Panc1 (cell line): Measurements from ENCODE around the gene DIAPH2. TPM values are rescaled to one million over a fixed set of nuclear protein-coding genes. Genes with fewer than 3 reads are reported as not detected.

Source experiments
- ATAC-seq: fragments of 200-7000 bp; cut with Tn5 transposase; 2 replicates; pipeline ENCODE4 v1.9.1; 2020; ENCODE audit warnings: mild to moderate bottlenecking, moderate library complexity
- BruUV-seq: library from RNA; stranded (reverse); fragments of 400-500 nt; replicated peaks from 2 replicates; lab custom pipeline; 2021; lab: Mats Ljungman, UMichigan
- CTCF ChIA-PET: fragments of 300-600 bp; sonication (Branson Sonifier 250); formaldehyde crosslinking; loops from one replicate; lab custom pipeline; 2022; ENCODE audit warnings: antibody characterized with exemption; lab: Charles Lee
- POLR2A ChIA-PET: fragments of 300-600 bp; sonication (Branson Sonifier 250); formaldehyde crosslinking; loops from one replicate; lab custom pipeline; 2022; ENCODE audit warnings: antibody characterized with exemption; lab: Charles Lee
- DNase-seq: peaks from one replicate; pipeline ENCODE4 v3.0.0-alpha.2; 2010; ENCODE audit warnings: low read depth, low spot score
- H3K27ac ChIP-seq: 2 replicates; pipeline ENCODE4 v1.5.1; 2011; ENCODE audit warnings: mild to moderate bottlenecking, low read length, inconsistent platforms
- H3K27me3 ChIP-seq: fragments of 200-500 bp; sonication (Bioruptor generic); 2 replicates; pipeline ENCODE4 v1.6.0; 2014; ENCODE audit warnings: low read length, inconsistent platforms; ENCODE audit not compliant: control insufficient read depth, insufficient read depth
- H3K36me3 ChIP-seq: fragments of 200-500 bp; sonication (Bioruptor generic); 2 replicates; pipeline ENCODE4 v1.5.1; 2014; ENCODE audit warnings: inconsistent platforms, mild to moderate bottlenecking, low read length, moderate library complexity; ENCODE audit not compliant: control insufficient read depth, insufficient read depth
- H3K4me1 ChIP-seq: 2 replicates; pipeline ENCODE4 v1.5.1; 2011; ENCODE audit warnings: inconsistent platforms, mild to moderate bottlenecking, low read length, moderate library complexity; ENCODE audit not compliant: control insufficient read depth, insufficient read depth
- H3K4me3 ChIP-seq, 2 experiments: 2 replicates each; pipeline ENCODE4 v1.5.1; 2011 to 2012; ENCODE audit warnings: low read depth in 2 of 2, low read length in 2 of 2, mild to moderate bottlenecking in 2 of 2, inconsistent platforms in 1 of 2, moderate library complexity in 1 of 2
- H3K9me3 ChIP-seq: fragments of 200-500 bp; sonication (Bioruptor generic); 2 replicates; pipeline ENCODE4 v1.5.1; 2014; ENCODE audit warnings: low read depth, mild to moderate bottlenecking, inconsistent platforms, low read length, moderate library complexity; ENCODE audit not compliant: control insufficient read depth, insufficient read depth
- POLR2AphosphoS5 ChIP-seq: IDR thresholded peaks from 2 replicates; pipeline ENCODE4 v1.6.1; 2012; ENCODE audit warnings: mild to moderate bottlenecking, low read depth, low read length, moderate library complexity
- SIN3A ChIP-seq: IDR thresholded peaks from 2 replicates; pipeline ENCODE4 v1.6.1; 2012; ENCODE audit warnings: low read depth, mild to moderate bottlenecking, low read length, moderate library complexity, borderline replicate concordance; ENCODE audit not compliant: insufficient read depth
- TCF7L2 ChIP-seq: IDR thresholded peaks from 2 replicates; pipeline ENCODE4 v1.6.1; 2011; ENCODE audit warnings: mild to moderate bottlenecking, low read depth, low read length, inconsistent platforms
- in situ Hi-C: cut with HindIII; loops from 2 replicates; pipeline ENCODE4 v1.10.0; 2016; ENCODE audit warnings: low sequenced_read_pairs, low pct_unique_long_range_greater_than_20kb
- intact Hi-C: fragments of 100-400 bp; cut with micrococcal nuclease; formaldehyde crosslinking; loops from one replicate; pipeline ENCODE4 v1.10.0; 2022; ENCODE audit not compliant: unreplicated experiment
- total RNA-seq: library from RNA; stranded (reverse); gene quantifications from one replicate; pipeline ENCODE4 v1.2.1, GENCODE V29; 2021; ENCODE audit not compliant: unreplicated experiment
- TF ChIP-seq, protein P1 (sequence below), 2 experiments: IDR thresholded peaks; 2 replicates each; pipeline ENCODE4 v1.6.1; 2011 to 2012; ENCODE audit warnings: low read depth in 2 of 2, control low read depth in 1 of 2, low read length in 1 of 2, mild to moderate bottlenecking in 1 of 2, moderate library complexity in 1 of 2; ENCODE audit not compliant: insufficient read depth in 1 of 2
- TF ChIP-seq, protein P2 (sequence below): fragments of 450-650 bp; IDR thresholded peaks from 2 replicates; pipeline ENCODE4 v1.5.1; 2017; ENCODE audit warnings: mild to moderate bottlenecking

The DIAPH2 gene
- total RNA-seq, 1 experiment from 2014 or later = 17.0 TPM

GRCh38 chrX:97260679-97261078 is 576.0 kb downstream of the DIAPH2 start:
- no peaks in the 10 kb centered on the region for H3K4me1 ChIP-seq
- H3K27ac ChIP-seq = no peak overlapping the region
- ChIA-PET CTCF (no interaction called here), POLR2A (no interaction called here)
- no peak for ATAC-seq
- TF ChIP-seq, protein P1, sequence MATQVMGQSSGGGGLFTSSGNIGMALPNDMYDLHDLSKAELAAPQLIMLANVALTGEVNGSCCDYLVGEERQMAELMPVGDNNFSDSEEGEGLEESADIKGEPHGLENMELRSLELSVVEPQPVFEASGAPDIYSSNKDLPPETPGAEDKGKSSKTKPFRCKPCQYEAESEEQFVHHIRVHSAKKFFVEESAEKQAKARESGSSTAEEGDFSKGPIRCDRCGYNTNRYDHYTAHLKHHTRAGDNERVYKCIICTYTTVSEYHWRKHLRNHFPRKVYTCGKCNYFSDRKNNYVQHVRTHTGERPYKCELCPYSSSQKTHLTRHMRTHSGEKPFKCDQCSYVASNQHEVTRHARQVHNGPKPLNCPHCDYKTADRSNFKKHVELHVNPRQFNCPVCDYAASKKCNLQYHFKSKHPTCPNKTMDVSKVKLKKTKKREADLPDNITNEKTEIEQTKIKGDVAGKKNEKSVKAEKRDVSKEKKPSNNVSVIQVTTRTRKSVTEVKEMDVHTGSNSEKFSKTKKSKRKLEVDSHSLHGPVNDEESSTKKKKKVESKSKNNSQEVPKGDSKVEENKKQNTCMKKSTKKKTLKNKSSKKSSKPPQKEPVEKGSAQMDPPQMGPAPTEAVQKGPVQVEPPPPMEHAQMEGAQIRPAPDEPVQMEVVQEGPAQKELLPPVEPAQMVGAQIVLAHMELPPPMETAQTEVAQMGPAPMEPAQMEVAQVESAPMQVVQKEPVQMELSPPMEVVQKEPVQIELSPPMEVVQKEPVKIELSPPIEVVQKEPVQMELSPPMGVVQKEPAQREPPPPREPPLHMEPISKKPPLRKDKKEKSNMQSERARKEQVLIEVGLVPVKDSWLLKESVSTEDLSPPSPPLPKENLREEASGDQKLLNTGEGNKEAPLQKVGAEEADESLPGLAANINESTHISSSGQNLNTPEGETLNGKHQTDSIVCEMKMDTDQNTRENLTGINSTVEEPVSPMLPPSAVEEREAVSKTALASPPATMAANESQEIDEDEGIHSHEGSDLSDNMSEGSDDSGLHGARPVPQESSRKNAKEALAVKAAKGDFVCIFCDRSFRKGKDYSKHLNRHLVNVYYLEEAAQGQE (IDR thresholded peaks at IDR 0.05; ENCODE audit: insufficient read depth in 1 of 2, low read depth in 2 of 2, low read length in 1 of 2) = no peak
- H3K36me3 ChIP-seq = no peaks in the 10 kb centered on the region
- intact Hi-C loops = no loop called here
- no TSS peak for BruUV-seq
- H3K27me3 ChIP-seq = no peaks in the 10 kb centered on the region
- in situ Hi-C loops = no loop called here
- no peak overlapping the region for H3K4me3 ChIP-seq
- no peak for DNase-seq
- H3K9me3 ChIP-seq = no peaks in the 10 kb centered on the region

- Histone ChIP-seq H3K27me3 (no peaks in the 10 kb centered on the region), H3K4me1 (no peaks in the 10 kb centered on the region), H3K36me3 (no peaks in the 10 kb centered on the region), H3K27ac (no peak overlapping the region), H3K9me3 (no peaks in the 10 kb centered on the region), H3K4me3 (no peak overlapping the region)
- DNase-seq = no peak
- ChIA-PET CTCF (no interaction called here), POLR2A (no interaction called here)
- in situ Hi-C loops (no loop called here), intact Hi-C loops (no loop called here)
- ATAC-seq = no peak
- TF ChIP-seq SIN3A = no peak
- no peak for TF ChIP-seq TCF7L2
- TF ChIP-seq, protein P1 (IDR thresholded peaks at IDR 0.05; ENCODE audit: insufficient read depth in 1 of 2, low read depth in 2 of 2, low read length in 1 of 2) = no peak
- no peak for TF ChIP-seq POLR2AphosphoS5
- TF ChIP-seq, protein P2, sequence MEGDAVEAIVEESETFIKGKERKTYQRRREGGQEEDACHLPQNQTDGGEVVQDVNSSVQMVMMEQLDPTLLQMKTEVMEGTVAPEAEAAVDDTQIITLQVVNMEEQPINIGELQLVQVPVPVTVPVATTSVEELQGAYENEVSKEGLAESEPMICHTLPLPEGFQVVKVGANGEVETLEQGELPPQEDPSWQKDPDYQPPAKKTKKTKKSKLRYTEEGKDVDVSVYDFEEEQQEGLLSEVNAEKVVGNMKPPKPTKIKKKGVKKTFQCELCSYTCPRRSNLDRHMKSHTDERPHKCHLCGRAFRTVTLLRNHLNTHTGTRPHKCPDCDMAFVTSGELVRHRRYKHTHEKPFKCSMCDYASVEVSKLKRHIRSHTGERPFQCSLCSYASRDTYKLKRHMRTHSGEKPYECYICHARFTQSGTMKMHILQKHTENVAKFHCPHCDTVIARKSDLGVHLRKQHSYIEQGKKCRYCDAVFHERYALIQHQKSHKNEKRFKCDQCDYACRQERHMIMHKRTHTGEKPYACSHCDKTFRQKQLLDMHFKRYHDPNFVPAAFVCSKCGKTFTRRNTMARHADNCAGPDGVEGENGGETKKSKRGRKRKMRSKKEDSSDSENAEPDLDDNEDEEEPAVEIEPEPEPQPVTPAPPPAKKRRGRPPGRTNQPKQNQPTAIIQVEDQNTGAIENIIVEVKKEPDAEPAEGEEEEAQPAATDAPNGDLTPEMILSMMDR = no peak
- no TSS peak for BruUV-seq
Measured at GRCh38 chrX:97266406-97267121, 581.9 kb downstream of the DIAPH2 start.
